Measurements from ENCODE around the gene EFL1.
"Not testable (repeated sequence)": the region's sequence is repeated elsewhere in the genome, so short reads cannot be mapped to it uniquely, and the experiment has no call there.

EFL1 gene

DNA sequence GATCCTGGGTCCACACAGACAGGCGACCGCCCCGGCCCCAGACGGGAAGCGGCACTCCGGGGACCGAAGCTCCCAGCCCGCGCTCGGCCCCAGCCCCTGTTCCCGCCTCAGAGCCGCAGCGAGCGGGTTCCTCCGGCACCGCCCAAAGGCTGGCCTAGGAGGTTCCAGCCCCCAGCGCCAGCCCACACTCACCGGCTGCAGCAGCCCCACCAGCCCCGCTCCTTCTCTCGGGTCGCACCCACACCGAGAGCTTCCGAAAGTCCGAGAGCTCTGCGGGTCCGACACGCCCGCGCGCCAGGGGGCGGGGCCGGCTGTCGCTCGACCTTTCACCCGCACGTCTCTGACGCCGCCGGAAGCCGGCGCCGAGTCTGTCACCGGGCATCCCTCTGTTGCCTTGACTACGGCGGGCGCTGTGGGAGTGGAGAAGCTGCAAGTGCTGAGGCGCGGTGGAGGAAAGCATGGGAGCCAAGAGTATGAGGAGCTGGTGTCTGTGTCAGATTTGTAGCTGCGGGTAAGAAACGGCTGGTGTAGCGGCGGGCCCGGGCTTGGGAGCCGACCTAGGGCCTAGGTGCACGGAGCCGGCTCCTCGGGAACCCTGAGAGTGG lies at the start of gene EFL1, which contains the start of gene SAXO2:
TSS of gene EFL1 (minus strand) at position 313 of the 605 bp plus-strand sequence. CDS start 956 bp downstream, outside the sequence.
TSS of gene SAXO2 (plus strand) at position 397 of the 605 bp plus-strand sequence. CDS start at position 459, 62 bp downstream.
- peak; percentile 77 for DNase-seq (ENCODE audit: low spot score)

DNA sequence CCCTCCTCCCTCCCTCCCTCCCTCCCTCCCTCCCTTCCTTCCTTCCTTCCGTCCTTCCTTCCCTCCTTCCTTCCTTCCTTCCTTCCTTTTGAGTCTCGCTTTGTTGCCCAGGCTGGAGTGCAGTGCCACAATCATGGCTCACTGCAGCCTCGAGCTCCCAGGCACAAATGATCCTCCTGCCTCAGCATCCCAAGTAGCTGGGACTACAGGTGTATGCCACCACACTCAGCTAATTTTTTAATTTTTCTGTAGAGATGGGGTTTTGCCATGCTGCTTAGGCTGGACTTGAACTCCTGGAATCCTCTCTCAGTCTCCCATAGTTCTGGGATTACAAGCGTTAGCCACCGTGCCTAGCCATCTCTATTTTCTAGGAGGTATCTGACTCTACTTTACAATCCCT lies 48.8 kb upstream of the EFL1 start:
- not testable (repeated sequence) for DNase-seq (ENCODE audit: low spot score)

DNA sequence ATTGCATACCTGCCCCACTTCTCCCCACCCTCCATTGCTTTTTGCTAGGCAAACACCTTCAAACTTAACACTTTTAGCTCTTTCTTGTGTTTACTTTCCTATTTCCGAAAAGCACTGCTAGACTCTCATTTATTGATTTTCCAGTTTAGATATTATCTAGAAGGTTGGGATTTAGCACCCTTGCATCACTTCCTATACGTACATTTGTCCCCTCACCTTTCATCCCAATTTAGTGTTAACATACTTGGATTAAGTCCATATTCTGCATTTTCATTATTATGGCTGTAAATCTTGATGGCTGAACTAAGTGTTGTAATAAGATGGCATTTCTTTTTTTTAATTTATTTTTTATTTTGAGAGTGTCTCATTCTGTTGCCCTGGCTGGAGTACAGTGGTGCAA lies 47.3 kb upstream of the EFL1 start:
- DNase-seq (ENCODE audit: low spot score), result no peak

DNA sequence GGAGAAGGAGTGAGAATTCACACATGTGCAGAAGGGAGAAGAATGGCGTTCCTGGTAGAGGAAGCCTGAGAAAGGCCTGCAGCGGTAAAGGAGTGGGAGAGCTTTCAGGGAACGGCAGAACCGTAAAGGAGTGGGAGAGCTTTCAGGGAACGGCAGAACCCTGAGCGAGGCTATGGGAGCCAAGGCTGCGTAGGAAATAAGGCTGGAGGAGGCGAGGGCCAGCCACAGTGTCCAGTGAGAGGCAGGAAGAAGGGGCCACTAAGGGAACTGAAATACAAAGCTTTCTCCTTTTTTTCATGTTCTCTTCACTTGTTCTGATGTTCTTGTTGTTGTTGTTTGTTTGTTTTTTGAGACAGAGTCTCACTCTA lies 45.2 kb upstream of the EFL1 start:
- no peak for DNase-seq (ENCODE audit: low spot score)

DNA sequence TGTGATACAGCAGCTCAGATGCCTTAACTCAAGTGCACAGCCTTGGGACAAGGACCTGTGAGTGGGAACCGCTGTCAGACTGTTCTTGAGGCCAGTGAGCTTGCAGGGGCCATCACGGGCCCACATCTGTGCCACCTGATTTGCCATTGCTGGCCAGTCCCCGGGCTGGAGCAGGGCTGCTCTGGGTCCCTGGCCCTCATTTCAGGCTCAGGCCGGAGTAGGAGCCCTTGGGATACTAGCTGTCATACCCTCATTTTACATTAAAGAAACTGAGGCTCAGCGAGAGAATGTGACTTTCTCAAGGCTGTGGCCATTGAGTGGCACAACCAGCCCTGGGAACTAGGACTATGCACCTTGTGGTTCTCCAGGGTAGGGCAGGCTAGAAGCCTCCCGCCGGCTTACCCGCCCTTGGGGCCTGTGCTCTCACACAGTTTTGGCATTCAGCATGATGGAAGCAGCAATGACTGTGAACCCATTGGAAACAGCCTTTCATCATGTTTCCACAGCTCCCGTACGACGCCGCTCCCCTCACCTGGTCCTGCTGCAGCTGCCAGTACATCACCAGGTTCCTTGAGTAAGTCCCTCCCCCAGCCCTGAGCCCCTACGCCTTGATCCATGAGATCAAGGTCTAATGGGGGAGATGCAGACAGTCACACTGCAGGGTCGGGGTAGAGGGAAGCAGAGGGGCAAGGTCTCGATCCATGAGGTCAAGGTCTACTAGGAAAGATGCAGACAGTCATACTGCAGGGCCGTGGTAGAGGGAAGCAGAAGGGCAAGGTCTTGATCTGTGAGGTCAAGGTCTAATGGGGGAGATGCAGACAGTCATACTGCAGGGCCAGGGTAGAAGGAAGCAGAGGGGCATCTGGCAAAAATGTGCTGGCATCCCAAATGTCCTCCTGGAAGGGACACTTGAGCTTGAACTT lies 44.5 kb upstream of the EFL1 start:
- no peak for DNase-seq (ENCODE audit: low spot score)

DNA sequence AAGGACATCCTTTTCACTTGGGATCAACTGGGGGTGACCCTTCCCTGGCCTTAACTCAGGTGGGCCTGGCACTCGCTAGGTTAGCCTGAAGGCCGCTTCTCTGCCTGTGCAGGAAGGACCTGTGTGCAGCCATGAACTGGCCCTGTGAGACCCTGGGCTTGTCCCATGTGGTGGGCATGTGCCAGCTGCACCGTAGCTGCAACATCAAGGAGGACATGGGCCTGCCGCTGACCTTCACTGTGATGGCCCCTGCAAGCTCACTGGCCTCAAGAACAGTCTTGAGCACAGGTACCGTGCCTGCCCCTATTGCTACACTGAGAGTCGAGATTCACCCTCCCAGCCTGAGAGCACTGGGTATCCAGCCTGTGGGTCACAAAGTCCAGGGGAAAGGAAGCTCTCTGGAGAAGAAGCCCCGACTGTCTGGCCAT lies 43.1 kb upstream of the EFL1 start:
- DNase-seq (ENCODE audit: low spot score), result no peak

DNA sequence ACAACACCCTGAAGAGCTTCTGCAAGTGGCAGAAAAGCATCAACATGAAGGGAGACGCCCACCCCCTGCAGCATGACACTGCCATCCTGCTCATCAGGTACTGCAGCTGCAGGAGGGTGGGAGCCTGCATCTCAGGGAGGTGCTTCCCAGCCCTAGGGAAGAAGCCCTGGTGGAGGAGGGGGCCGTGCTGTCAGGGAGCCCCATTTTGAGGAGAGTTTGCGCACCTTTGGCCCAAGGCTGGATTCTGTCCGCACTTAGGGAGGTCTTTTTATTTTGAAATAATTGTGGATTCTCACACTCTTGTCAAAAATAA lies 42.2 kb upstream of the EFL1 start:
- DNase-seq (ENCODE audit: low spot score), result no peak

DNA sequence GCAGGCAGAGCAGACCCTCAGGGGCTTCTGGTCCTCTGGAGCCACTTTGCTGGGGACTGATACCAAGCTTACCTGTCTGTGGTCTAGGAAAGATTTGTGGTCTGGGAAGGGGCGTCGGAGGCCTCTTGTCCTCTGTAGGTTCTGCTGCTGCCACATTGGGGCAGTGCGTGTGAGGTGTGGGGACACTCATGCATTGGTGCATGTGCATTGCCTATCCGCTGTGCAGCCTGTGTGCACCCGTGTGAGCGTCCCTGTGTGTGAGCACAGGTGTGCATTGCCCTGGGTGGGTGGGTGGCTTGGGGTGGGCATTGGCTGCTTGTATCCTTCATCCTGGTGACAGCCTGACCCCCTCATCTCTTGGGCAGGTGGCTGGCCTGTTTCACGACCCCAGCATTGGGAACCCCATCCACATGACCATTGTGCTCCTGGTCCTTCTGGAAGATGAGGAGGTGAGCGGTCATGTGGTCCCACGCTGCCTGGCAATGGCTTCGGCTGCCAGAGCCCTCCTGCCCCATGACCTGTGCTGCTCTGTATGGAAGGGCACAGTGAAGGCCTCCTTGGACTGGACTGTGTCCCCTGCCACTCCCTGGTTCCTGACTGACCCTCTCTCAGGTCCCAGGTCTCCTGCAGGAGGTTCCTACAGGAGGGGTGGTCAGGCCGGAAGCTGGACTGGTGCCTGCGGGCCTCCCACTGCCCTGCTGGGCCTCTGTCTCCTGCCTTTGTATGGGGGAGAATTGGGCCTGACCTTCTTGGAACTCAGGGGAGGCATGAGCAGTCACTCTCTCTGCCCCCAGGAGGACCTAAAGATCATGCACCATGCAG lies 41.6 kb upstream of the EFL1 start:
- DNase-seq (ENCODE audit: low spot score), result no peak

DNA sequence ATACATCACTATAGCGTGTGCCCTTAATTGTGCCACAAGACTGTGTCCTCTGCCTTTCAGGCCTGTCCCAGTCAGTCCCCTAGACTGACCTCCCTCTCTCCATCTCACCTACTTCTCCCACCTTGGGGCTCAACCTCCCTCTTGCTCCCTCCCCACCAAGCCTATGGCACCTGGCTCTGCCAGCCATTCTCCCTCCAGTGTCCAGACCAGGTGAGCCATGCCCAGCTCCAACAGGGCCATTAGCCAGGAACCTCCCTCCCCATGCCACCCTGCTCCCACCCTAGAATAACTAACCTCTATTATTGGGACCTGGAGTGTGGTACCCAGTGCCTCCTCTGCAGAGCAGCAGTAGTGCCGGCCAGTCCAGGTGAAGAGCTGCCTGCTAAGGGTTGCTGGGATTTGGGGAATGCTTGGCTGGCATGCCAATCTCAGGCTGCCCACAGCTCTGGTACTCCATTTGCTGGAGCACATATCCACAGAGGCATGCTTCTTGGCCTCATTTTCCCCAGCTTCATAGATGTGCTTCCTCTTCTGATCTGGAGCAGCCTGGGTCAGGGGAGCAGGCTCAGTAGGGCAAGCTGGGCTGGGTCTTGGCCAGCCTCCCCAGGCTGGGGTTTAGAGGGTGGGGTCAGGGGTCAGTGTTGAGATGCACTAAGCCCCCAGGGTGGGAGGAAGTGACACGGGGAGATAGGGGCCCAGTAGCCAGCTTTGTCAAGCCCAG lies 38.9 kb upstream of the EFL1 start:
- no peak for DNase-seq (ENCODE audit: low spot score)

DNA sequence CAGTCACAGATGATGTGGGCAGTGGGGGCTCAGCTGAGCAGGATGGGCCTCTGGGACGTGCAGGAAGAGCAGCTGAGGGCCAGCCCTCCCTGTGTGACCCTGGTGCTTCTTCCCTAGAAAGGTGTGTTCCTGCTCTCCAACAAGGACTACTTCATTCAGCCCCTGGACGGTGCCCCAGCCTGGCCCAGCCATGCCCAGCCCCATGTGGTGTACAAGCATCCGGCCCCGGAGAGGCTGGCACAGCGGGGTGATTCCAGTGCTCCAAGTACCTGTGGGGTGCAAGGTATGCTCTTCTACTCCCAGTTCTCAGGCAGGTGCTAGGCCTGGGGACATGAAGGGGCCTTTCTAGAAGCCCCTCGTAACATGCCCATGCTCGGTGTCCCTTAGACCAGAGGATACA lies 38.3 kb upstream of the EFL1 start:
- no peak for DNase-seq (ENCODE audit: low spot score)

DNA sequence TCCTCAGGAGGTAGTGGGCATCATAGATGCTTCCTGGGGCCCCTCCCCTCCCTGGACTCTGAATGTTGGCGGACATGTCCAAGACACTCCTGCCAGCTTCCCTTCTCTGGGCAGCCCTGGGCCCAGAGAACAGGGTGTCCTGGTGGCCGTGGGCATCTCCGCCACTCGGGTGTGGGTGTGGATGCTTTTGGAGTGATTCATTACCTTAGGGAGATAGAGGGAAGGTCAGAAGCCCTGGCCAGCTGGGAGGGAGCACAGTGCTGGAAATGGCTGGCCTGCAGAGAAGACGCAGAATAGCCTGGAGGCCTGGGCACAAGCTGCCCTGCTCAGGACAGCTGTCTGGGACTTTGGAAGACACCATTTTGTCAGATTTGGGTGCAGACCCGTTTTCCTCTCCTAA lies 37.8 kb upstream of the EFL1 start:
- DNase-seq (ENCODE audit: low spot score), result not testable (repeated sequence)

DNA sequence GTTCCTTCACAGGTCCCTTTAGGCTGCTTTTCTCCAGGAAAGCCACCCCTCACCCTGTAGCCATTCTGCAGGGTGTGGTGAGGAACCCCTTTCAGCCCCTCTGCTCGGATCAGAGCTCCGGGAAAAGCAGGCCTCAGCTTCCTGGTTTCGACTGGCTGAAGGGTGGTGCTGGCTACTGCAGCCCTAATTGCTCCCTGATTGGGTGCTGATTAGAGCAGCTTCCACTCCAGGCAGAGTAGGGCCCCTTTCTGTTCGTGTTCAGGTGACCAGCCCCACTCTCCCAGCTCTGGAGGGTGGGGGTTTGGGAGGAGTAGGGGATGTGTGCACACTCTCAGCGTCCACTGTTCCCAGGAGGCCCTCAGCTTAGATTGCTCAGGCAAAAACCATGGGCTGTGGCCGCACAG lies 37.0 kb upstream of the EFL1 start:
- DNase-seq (ENCODE audit: low spot score), result not testable (repeated sequence)

DNA sequence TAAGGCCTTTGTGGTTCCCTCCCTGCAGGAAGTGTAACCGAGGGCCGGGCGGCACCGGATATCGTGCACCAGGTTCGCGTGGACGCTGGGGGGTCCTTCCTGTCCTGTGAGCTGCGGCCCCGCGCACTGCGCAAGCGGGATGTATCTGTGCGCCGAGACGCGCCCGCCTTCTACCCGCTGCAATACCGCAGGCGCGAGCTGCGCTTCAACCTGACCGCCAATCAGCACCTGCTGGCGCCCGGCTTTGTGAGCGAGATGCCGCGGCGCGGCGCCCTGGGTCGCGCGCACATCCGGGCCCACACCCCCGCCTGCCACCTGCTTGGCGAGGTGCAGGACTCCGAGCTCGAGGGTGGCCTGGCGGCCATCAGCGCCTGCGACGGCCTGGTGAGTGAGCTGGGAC lies 36.0 kb upstream of the EFL1 start:
- no peak for DNase-seq (ENCODE audit: low spot score)

DNA sequence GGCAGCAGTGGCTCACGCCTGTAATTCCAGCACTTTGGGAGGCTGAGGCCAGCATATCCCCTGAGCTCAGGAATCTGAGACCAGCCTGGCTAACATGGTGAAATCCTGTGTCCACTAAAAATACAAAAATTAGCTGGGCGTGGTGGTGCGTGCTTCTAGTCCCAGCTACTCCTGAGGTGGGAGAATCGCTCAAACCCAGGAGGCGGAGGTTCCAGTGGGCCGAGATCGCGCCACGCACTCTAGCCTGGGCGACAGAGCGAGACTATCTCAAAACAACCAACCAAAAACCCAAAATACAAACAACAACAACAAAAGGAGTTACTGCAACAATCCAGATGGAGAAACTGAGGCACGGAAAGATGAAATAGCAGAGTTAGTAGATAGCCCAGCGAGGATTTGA lies 35.5 kb upstream of the EFL1 start:
- DNase-seq (ENCODE audit: low spot score), result no peak

DNA sequence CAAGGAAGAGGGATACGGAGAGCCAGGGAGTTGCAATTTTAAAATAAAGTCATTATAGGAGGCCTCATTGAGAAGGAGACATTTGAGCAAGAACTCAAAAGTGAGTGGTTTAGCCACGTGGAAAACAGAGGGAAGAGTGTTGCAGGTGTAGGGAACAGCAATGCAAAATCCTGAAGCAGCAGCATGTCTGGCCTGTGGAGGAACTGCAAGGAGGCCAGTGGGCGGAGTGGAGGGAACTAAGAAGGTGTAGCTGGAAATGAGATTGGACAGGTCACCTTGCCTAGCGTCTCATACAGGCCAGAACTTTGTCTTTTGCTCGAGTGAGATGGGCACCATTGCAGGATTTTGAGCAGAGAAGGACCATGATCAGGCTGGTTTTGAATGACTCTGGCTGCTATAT lies 35.0 kb upstream of the EFL1 start:
- DNase-seq (ENCODE audit: low spot score), result no peak

DNA sequence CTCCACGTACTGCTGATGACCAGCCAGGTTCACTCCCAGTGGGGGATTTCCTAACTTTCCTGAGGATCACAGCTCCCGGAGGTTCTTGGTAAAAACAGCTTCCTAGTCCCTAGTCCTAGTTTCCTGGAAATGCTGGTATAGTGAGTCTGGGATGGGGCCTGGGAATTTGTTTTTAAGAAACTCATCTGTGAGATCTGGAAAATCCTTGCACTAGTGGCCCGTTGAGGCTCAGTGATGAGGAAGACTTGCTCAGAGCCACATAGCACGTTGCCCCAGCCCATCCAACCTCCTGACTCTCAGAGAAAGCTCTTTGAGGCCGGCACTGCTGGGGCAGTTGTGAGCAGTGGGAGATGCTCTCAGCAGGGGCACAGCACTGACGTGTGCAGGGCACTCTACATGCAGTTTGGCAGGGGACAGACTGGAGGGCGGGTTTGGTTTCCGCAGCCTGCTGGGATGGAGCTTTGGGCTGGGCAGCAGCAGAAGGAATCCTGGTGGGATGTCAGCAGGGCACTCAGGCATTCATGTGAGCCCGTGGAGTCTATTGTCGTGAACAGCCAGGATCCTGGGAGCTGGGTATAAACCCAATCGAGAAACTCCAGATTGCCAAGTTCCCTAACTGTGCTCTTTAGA lies 31.6 kb upstream of the EFL1 start:
- DNase-seq (ENCODE audit: low spot score), result no peak

DNA sequence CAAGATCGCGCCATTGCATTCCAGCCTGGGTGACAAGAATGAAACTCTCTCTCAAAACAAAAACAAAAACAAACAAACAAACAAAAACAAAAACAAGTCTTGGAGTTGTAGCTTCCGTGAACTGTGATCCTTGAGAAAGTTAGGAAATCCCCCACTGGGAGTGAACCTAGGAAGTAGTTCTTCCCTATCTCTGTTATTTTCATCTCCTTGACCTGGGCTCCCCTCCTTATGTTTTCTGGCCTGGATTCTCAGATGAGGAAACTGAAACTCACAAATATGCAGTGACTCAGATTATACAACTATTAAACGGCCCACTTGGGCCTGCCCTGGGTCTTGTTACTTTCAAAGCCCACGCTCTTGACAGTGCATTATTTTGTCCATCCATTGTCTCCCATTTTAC lies 29.7 kb upstream of the EFL1 start:
- no peak for DNase-seq (ENCODE audit: low spot score)

DNA sequence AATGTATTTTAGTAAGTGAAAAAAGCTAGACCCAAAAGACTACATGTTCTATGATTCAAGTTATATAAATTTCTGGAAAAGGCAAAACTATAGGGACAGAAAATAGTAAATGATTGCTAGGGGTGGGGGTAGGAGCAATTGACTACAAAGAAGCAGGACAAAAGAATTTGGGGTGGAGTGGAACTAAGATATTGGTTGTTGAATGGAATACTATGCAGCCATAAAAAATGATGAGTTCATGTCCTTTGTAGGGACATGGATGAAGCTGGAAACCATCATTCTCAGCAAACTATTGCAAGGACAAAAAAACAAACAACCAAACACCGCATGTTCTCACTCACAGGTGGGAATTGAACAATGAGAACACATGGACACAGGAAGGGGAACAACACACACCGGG lies 25.7 kb upstream of the EFL1 start:
- not testable (repeated sequence) for DNase-seq (ENCODE audit: low spot score)

DNA sequence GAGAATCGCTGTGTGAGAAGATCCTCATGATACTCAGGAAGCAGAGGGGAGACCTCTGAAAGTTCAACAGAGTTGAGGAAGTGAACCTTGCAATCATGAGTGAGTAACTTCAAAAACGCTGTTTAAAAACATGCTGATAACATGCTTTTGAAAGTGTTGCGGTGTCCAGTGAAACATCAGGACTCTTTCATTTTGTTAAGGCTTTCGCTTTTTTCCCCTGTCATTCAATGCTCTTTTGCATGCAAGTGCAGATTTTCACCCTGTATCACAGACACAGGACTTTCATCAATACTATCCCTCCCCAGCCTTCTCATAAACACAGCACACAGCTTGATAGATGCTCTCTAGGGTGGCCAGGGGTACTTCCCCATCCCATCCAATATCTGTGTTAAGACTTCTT lies 23.9 kb upstream of the EFL1 start:
- DNase-seq (ENCODE audit: low spot score), result not testable (repeated sequence)

DNA sequence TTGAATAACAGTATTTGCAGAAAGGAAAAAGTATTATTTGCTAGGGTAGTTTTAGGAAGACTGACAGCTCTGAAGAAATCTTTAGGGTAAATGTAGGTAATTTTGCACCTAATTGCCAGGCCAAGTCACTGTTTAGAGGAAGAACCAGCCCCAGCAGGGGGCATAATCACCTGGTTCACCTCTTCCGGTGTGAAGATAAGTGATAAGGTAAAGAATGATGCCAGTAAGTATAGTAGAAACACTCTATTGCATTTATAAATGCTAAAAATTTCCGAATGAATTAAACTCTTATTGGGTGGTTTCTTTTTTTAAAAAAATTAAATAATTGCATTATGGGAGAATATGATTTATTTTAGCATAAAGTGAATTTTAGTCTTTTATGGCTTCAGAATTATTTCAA lies 21.8 kb upstream of the EFL1 start:
- DNase-seq (ENCODE audit: low spot score), result not testable (repeated sequence)

DNA sequence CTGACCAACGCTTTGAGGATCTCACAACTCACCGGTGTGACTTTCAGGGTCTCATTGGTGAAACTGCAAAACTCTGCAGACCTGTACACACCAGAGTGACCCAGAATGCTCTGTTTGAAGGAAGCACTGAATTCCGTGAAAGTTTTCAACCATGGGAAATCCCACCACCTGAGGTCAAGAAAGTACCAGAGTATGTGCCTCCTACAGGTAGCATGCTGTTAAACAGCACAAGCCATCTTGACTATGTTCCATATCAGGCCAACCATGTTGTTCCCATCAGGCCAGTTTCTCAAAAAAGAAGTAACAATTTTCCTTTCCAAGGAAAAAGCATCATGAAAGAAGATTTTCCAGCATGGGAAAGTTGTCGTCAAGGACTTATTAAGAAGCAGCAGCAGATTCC lies 19.9 kb upstream of the EFL1 start:
- not testable (repeated sequence) for DNase-seq (ENCODE audit: low spot score)

DNA sequence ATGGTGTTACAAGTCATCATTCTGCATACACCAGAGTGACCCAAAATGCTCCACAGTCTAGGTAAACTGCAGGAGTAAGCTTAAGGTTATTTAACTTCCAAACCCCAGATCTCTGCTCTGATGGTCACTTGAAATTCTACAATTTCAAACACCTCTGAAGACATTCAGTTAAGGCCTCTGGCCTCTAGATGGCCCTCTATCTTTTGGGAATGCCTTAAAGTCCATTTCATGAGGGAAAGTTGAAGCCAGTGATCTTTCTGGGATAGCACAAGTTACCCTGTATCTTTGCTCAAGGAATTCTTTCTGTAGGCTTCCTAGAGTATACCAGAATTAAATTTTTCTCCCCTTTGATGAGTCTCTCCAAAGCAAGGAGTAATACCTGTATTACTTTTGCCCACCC lies 18.7 kb upstream of the EFL1 start:
- DNase-seq (ENCODE audit: low spot score), result not testable (repeated sequence)

All from HuH-7.5 (cell line).